ENCODE results near the gene DPEP3. TPM values are rescaled to one million over a fixed set of nuclear protein-coding genes. Genes with fewer than 3 reads are reported as not detected.
"Not testable (repeated sequence)": the region's sequence is repeated elsewhere in the genome, so short reads cannot be mapped to it uniquely, and the experiment has no call there.

The DPEP3 gene
- total RNA-seq, 2 experiments from 2014 or later, result 0.28 TPM; not detected in 1

DNA sequence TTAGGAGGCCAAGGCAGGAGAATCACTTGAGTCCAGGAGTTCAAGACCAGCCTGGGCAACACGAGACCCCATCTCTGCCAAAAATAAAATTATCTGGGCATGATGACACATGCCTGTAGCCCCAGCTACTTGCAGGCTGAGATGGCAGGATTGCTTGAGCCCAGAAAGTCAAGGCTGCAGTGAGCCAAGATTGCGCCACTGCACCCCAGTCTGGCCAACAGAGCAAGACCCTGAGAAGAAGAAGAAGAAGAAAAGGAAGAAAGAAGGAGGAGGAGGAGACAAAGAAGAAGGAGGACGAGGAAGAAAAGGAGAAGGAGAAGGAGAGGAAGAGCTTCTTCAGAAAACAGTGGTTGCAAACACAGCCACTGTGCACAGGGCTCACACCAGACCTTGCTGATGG lies 8.4 kb upstream of the DPEP3 start:
- DNase-seq (no peak), ATAC-seq (no peak)
- Mint-ChIP-seq H3K9me3 (ENCODE audit: low read depth) (no peaks in the 10 kb centered on the region), H3K27me3 (no peaks in the 10 kb centered on the region), H3K36me3 (no peaks in the 10 kb centered on the region), H3K4me3 (no peak overlapping the region), H3K4me1 (peaks cover 30% of the 10 kb centered on the region), H3K27ac (no peak overlapping the region)
- CTCF ChIA-PET, result interaction anchor here (0.7 to 1.4 kb wide), 3 partner anchors 52 to 340 kb away, joined by 3 to 5 read pairs (median 3); no protein-coding TSS in a partner anchor

GRCh38 chr16:67987460-67988160 lies 7.3 kb upstream of the DPEP3 start:
- no peaks in the 10 kb centered on the region for H3K36me3 Mint-ChIP-seq
- no peak overlapping the region for H3K27ac Mint-ChIP-seq
- no peak overlapping the region for H3K4me3 Mint-ChIP-seq
- H3K9me3 Mint-ChIP-seq (ENCODE audit: low read depth), result no peaks in the 10 kb centered on the region
- no peak for DNase-seq
- peaks cover 29% of the 10 kb centered on the region for H3K4me1 Mint-ChIP-seq
- H3K27me3 Mint-ChIP-seq, result no peaks in the 10 kb centered on the region
- no peak for ATAC-seq
- CTCF ChIA-PET, result interaction anchor here (0.7 to 3.8 kb wide), 5 partner anchors 18 to 466 kb away, joined by 3 to 17 read pairs (median 3); no protein-coding TSS in a partner anchor

DNA sequence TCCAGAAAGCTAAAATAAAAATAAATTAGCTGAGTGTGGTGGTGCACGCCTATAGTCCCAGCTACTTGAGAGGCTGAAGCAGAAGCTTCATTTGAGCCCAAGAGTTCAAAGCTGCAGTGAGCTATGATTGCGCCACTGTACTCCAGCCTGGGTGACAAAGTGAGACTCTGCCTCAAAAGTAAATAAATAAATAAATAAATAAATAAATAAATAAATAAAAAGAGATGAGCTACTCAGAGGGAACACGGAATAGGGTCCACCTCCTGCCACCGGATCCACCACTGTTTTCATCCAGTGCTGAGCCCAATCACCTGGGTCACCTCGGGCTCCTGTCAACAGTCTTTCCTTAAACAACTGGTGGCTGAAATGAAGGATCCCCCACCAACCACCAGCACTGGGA lies 6.7 kb upstream of the DPEP3 start:
- Mint-ChIP-seq H3K9me3 (ENCODE audit: low read depth) (no peaks in the 10 kb centered on the region), H3K27me3 (no peaks in the 10 kb centered on the region), H3K4me3 (no peak overlapping the region), H3K27ac (no peak overlapping the region), H3K36me3 (no peaks in the 10 kb centered on the region), H3K4me1 (peaks cover 25% of the 10 kb centered on the region)
- ATAC-seq (no peak), DNase-seq (no peak)
- CTCF ChIA-PET, result interaction anchor here (0.9 to 3.8 kb wide), 5 partner anchors 19 to 466 kb away, joined by 3 to 17 read pairs (median 3); no protein-coding TSS in a partner anchor

- CTCF ChIA-PET, result interaction anchor here (1.2 to 1.8 kb wide), 2 partner anchors 16 to 166 kb away, joined by 4 read pairs; no protein-coding TSS in a partner anchor
Observed at GRCh38 chr16:67982011-67982696, 1.9 kb upstream of the DPEP3 start.

DNA sequence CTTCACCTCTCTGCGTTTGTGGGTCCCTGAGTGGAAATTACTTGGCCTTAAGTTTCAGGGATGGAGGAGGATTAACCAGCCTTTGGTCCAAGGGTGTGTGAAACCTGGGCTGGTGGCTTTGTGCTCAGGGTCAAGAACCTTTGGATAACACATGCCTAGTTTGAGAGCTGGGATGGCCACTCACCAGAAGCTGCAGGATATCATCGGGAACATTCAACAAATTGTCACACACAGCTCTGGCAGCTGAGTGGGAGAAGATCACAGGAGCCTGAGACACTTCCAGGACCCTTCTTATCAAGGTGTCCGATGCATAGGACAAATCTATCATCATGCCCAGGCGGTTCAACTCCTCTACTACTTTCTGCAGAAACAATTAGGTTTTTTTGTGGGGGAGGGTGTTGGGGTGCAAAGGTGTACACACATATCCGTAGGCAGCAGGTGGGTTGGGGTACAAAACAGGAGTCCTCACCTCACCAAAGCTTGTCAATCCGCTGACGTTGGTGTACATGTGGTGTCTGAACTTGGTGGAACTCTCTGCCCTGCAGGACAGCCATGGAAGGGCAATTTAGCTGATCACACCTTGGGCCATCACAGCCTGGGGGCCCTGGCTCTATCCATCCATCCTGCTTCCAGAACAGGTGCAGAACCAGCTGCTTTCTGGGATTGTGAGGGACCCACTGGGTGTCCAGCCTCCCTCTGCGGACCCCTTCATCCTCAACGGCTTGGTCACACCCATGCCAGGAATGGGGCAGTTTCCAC lies 2.7 kb downstream of the DPEP3 start:
- H3K27me3 Mint-ChIP-seq, result peaks cover 12% of the 10 kb centered on the region
- CTCF ChIA-PET, result interaction anchor here (1.6 kb wide), 1 partner anchor 63 kb away, joined by 8 read pairs; no protein-coding TSS in a partner anchor
- no peak for DNase-seq
- H3K4me3 Mint-ChIP-seq, result no peak overlapping the region
- H3K9me3 Mint-ChIP-seq (ENCODE audit: low read depth), result no peaks in the 10 kb centered on the region
- H3K27ac Mint-ChIP-seq, result no peak overlapping the region
- peaks cover 10% of the 10 kb centered on the region for H3K4me1 Mint-ChIP-seq
- H3K36me3 Mint-ChIP-seq, result no peaks in the 10 kb centered on the region
- ATAC-seq, result no peak

More at GRCh38 chr16:67982011-67982696, 1.9 kb upstream of the DPEP3 start:
- no peaks in the 10 kb centered on the region for H3K9me3 Mint-ChIP-seq (ENCODE audit: low read depth)
- no peaks in the 10 kb centered on the region for H3K36me3 Mint-ChIP-seq
- H3K4me3 Mint-ChIP-seq, result no peak overlapping the region
- peaks cover 7% of the 10 kb centered on the region for H3K27me3 Mint-ChIP-seq
- DNase-seq (no peak), ATAC-seq (no peak)
- peaks cover 22% of the 10 kb centered on the region for H3K4me1 Mint-ChIP-seq
- no peak overlapping the region for H3K27ac Mint-ChIP-seq

DNA sequence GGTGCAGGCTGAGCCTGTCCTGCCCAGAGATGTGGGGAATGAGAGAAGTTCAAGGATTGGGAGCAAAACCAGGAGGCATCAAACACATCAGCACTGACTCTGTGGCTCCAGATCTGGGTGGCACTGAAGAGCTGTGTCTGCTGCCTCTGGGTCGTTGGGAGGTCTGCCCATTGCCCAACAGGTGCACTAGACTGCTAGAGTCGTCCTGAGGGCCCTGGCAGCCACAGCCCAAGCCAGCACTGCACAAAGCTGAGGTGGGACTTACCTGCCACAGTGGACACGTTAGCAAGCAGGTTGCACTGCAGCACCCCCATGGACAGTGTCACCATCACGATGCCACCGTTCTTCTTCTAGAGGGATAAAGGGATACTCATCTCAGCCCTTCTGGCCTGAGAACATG lies 3.3 kb downstream of the DPEP3 start:
- peaks cover 10% of the 10 kb centered on the region for H3K4me1 Mint-ChIP-seq
- peaks cover 12% of the 10 kb centered on the region for H3K27me3 Mint-ChIP-seq
- CTCF ChIA-PET, result interaction anchor here (1.4 to 1.6 kb wide), 2 partner anchors 16 to 64 kb away, joined by 3 to 8 read pairs; no protein-coding TSS in a partner anchor
- H3K9me3 Mint-ChIP-seq (ENCODE audit: low read depth), result no peaks in the 10 kb centered on the region
- H3K27ac Mint-ChIP-seq, result no peak overlapping the region
- no peak for ATAC-seq
- H3K4me3 Mint-ChIP-seq, result no peak overlapping the region
- DNase-seq, result no peak
- no peaks in the 10 kb centered on the region for H3K36me3 Mint-ChIP-seq

- H3K27me3 Mint-ChIP-seq, result peaks cover 12% of the 10 kb centered on the region
- no peaks in the 10 kb centered on the region for H3K9me3 Mint-ChIP-seq (ENCODE audit: low read depth)
- ATAC-seq, result no peak
- CTCF ChIA-PET, result interaction anchor here (1.4 kb wide), 1 partner anchor 16 kb away, joined by 3 read pairs; no protein-coding TSS in a partner anchor
- DNase-seq, result no peak
- H3K4me3 Mint-ChIP-seq, result no peak overlapping the region
- peaks cover 10% of the 10 kb centered on the region for H3K4me1 Mint-ChIP-seq
- H3K36me3 Mint-ChIP-seq, result no peaks in the 10 kb centered on the region
- H3K27ac Mint-ChIP-seq, result no peak overlapping the region
Observed at GRCh38 chr16:67976205-67976604, 4.1 kb downstream of the DPEP3 start.

GRCh38 chr16:67975321-67976105 lies 4.8 kb downstream of the DPEP3 start:
- Mint-ChIP-seq H3K27me3 (peaks cover 12% of the 10 kb centered on the region), H3K27ac (no peak overlapping the region), H3K4me1 (peaks cover 10% of the 10 kb centered on the region), H3K36me3 (no peaks in the 10 kb centered on the region), H3K4me3 (no peak overlapping the region), H3K9me3 (ENCODE audit: low read depth) (no peaks in the 10 kb centered on the region)
- CTCF ChIA-PET, result interaction anchor here (0.6 to 1.4 kb wide), 2 partner anchors 17 to 129 kb away, joined by 3 read pairs; no protein-coding TSS in a partner anchor
- DNase-seq, result no peak
- no peak for ATAC-seq

GRCh38 chr16:67972285-67972684 lies 8.0 kb downstream of the DPEP3 start:
- H3K27me3 Mint-ChIP-seq; ATAC-seq; H3K36me3 Mint-ChIP-seq; H3K9me3 Mint-ChIP-seq (ENCODE audit: low read depth); H3K27ac Mint-ChIP-seq; H3K4me3 Mint-ChIP-seq; DNase-seq: not testable (repeated sequence)
- CTCF ChIA-PET, result interaction anchor here (2.3 kb wide), 1 partner anchor 68 kb away, joined by 7 read pairs; no protein-coding TSS in a partner anchor
- peaks cover 18% of the 10 kb centered on the region for H3K4me1 Mint-ChIP-seq

- DNase-seq (no peak), ATAC-seq (no peak)
- Mint-ChIP-seq H3K36me3 (no peaks in the 10 kb centered on the region), H3K9me3 (ENCODE audit: low read depth) (no peaks in the 10 kb centered on the region), H3K27me3 (peaks cover 4% of the 10 kb centered on the region), H3K4me3 (no peak overlapping the region), H3K4me1 (peaks cover 28% of the 10 kb centered on the region), H3K27ac (no peak overlapping the region)
- CTCF ChIA-PET, result interaction anchor here (0.9 to 2.3 kb wide), 3 partner anchors 27 to 114 kb away, joined by 3 to 7 read pairs (median 3); no protein-coding TSS in a partner anchor
Observed at GRCh38 chr16:67971111-67971510, 9.2 kb downstream of the DPEP3 start.

DNA sequence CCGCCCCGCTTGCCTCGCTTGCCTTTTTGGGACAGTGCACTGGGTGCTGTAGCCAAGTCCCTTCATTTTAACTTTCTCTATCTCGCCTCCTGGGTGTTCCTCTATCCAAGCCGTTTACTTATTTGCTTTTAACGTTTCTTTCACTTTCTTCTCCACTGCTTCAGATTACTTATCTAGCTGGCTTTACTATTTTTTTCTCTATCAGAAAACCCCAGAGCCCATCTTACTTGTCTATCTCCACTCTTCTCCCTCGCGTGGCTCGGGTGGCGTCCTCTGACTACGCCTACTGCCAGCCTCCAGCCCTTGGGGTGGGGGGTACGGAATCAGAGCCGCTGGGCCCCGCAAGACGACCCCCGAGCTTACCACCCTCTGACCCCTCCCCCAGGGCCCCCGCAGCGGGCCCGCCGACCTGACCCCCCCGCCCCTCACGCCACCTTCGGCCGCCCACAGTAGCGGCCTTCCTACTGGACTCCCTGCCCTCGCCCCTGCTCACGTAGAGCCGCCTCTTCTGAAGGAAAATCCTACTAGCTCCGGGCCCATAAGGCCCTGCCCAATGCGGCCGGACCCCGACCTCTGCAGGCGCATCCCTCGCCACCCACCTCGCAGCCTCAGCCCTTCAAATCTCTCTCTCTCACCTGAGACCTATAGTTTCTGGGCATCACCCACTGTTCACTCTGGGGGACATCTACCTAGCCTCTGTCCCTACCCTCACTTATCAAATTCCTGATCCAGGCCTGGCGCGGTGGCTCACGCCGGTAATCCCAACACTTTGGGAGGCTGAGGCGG lies 10.9 kb downstream of the DPEP3 start:
- CTCF ChIA-PET, result interaction anchor here (1.0 to 2.0 kb wide), 4 partner anchors 25 to 112 kb away, joined by 3 to 7 read pairs (median 4); partner anchors contain the start of gene PSMB10
- ATAC-seq (no peak), DNase-seq (no peak)
- peak overlapping the region; percentile 91 for H3K27ac Mint-ChIP-seq
- peaks cover 2% of the 10 kb centered on the region for H3K27me3 Mint-ChIP-seq
- peak overlapping the region; percentile 84 for H3K4me3 Mint-ChIP-seq
- H3K9me3 Mint-ChIP-seq (ENCODE audit: low read depth), result no peaks in the 10 kb centered on the region
- peaks cover 5% of the 10 kb centered on the region for H3K36me3 Mint-ChIP-seq
- H3K4me1 Mint-ChIP-seq, result peaks cover 18% of the 10 kb centered on the region
